Stomach (tissue), 4 donors: Measurements from ENCODE around the gene RBM27.
"Not testable (repeated sequence)": the region's sequence is repeated elsewhere in the genome, so short reads cannot be mapped to it uniquely, and the experiment has no call there.

Experiments used
- CTCF ChIP-seq, 7 experiments: fragments of 450-650 bp in 4 of 7; fragments of 200-600 bp in 3 of 7; sonication (generic) in 3 of 7; IDR thresholded peaks; one replicate each; pipeline ENCODE4 v1.5.1; 2016 to 2019; ENCODE audit warnings: antibody characterized with exemption in 7 of 7, control low read depth in 2 of 7, mild to moderate bottlenecking in 1 of 7
- EP300 ChIP-seq: sonication (generic); formaldehyde crosslinking; IDR thresholded peaks from one replicate; pipeline ENCODE4 v1.6.1; 2017; ENCODE audit warnings: antibody characterized with exemption
- POLR2A ChIP-seq, 4 donors: fragments of 450-650 bp; IDR thresholded peaks; one replicate each; pipeline ENCODE4 v1.6.1; 2016; ENCODE audit warnings: antibody characterized with exemption in 4 of 4, control low read depth in 2 of 4, mild to moderate bottlenecking in 1 of 4, moderate library complexity in 1 of 4

GRCh38 chr5:146173049-146173448 lies 30.4 kb upstream of the RBM27 start:
- TF ChIP-seq CTCF (IDR thresholded peaks at IDR 0.05); POLR2A (IDR thresholded peaks at IDR 0.05); EP300: not testable (repeated sequence)
